Stimulated activated CD8-positive, alpha-beta memory T cell treated with anti-CD3 and anti-CD28 coated beads, Interleukin-15, amount 100 ng/mL, for 48 hours (primary cell): Measurements from ENCODE around the gene MYL12A.
A peak's percentile ranks its signal among the peaks of the same experiment; 100 is the strongest.

Source experiments
- DNase-seq, 2 donors: peaks; one replicate each; pipeline ENCODE4 v3.0.0-alpha.2; 2020; ENCODE audit warnings: low read depth in 2 of 2

MYL12A gene

GRCh38 chr18:3283253-3283863, 35.8 kb downstream of the MYL12A start:
- DNase-seq = no peak

DNA sequence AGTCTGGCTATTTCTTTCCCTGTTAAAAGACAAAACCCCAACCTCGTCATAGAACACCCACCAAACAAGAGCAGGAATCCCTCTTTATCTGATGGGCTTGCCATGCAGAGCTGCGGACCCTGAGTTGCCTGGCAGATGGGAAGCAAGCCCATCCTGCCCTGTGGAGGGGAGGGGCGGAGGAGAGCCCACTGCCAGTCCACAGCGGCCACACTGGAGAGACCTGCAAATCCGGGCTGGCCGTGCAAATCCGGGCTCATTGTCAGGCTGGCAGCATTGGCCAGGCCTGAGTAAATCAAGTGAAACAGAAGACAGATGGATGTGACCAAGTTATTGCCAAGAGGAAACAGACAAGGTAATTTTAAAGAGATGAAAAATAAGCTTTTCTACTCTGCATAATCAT, 36.3 kb downstream of the MYL12A start:
- DNase-seq = no peak

DNA sequence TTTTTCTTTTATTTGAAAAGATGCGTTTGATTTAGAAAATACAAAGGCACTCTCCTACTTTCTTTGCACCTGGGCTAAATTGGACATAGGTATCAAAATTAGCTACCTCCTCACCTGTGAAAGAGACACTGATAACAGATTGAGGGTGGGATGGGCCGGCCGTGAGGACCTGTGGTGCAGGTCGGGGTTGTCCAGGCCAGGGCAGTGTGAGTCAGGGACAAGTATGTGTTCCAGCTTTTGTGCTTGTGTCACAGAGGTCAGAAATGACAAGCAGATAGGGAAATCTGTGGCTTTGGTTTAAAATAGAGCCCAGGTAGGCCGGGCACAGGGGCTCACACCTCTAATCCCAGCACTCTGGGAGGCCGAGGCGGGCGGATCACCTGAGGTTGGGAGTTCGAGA, 36.9 kb downstream of the MYL12A start:
- DNase-seq = no peak

- no peak for DNase-seq
Measured at GRCh38 chr18:3286159-3286558, 38.6 kb downstream of the MYL12A start.

DNA sequence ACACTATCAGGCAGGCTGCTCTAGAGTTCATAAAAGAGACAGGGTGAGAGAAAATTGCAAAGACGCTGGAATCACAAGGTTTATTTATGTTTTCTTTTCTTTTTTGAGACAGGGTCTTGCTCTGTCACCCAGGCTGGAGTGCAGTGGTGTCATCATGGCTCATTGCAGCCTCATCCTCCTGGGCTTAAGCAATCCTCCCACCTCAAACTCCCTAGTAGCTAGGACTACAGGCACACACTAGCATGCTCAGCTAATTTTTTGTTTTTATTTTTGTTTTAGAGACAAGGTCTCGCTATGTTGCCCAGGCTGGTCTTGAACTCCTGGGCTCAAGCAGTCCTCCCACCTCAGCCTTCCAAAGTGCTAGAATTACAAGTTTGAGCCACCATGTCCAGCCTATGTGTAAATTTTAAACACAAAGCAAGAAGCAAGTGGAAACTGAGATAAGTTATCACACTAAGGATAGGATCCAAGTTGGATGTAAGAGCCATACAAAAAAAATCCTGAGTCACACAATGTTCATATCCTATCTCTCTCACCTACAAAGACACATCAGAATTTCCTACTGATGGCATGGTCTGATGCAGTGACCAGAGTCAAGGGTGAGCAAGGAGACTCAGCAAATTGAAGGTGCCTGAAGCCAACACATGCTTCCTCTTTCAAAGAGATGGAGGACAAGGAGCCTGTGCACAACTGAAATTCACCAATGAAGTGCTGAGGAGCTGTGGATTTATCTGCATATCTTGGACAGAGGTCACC, 45.8 kb downstream of the MYL12A start:
- DNase-seq = no peak

GRCh38 chr18:3294435-3295080, 47.0 kb downstream of the MYL12A start:
- DNase-seq = no peak

DNA sequence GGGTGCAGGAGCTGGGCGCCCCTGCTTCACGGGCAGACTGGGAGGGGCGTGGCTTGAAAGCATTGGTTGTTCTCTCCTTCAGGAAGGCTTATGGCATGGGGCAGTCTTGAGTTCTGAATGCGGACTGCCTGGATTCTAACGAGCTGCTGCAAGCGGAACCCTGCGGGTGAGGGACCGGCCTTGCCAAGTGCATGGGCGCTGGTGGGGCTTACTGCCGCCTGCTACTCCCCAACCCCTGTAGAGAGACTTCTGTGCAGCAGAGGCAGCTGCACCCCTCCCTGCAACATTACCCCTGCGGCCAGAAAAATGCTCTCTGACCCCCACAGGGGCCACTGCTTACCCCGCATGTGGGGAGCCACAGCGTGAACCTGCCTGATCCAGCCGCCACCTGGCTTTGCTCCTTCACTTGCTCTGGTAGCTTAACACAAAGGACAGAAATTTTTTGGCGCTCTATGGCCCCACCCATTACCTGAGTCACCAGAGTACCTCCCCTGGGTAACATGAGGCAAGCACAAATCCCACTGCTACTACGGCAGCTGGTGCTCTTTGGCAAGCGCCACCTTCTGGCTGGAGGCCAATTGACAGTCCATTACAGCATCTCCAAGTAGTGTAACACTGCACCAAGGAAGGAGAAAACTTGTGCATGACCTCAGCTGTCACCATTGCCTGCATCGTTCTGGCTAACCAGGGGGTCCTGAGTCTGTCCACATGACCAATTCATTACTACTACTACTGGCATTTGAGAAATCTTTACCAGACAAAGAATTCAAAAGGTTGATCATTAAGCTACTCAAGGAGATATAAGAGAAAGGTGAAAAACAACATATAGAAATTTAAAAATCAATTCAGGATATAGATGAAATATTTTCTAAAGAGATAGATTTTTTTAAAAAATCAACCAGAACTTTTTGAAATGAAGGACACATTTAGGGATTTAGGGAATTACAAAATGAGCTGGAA, 49.7 kb downstream of the MYL12A start:
- DNase-seq = peak; percentile 85 to 86

DNA sequence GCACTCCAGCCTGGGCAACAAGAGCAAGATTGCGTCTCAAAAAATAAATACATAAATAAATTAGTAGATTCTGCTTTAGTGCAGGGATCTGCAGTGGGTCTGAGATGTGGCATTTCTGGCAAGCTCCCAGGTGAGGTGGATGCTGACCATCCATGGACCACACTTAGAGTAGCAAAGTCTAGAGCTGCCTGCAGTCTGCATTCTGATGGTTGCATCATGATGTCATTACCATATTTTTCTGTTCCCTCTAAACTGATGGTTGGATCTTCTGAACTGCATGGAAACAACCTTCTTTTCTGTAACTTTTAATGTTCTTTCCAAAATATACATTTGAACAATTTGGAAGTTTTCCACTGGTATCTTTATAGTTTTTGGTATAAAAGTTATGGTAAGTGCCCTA, 57.2 kb downstream of the MYL12A start:
- no peak for DNase-seq

DNA sequence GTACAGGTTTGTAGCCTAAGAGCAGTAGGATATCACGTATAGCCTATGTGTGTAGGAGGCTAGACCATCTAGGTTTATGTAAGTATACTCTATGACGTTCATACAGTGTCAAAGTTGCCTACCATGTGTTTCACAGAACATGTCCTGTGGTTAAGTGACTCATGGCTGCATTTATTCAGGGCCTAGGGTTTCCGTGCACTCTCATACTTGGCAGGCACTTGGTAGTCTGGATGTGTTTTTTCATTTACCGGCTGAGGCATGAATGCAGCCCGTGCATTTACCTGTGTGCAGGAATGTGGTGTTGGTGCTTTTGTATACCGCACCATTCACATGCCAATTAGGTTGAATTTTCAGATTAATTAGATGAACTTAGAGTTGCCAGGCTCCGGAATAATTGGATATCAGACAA, 57.8 kb downstream of the MYL12A start:
- DNase-seq = peak; percentile 18 to 25
